Peyer's patch (tissue), 4 donors: ENCODE data around the gene ANKAR. TPM values are rescaled to one million over a fixed set of nuclear protein-coding genes. Genes with fewer than 3 reads are reported as not detected.
"Not testable (repeated sequence)": the region's sequence is repeated elsewhere in the genome, so short reads cannot be mapped to it uniquely, and the experiment has no call there.

ENCODE experiments used
- DNase-seq, 3 donors: peaks; one replicate each; pipeline ENCODE4 v3.0.0-alpha.2; 2017 to 2019
- H3K27ac ChIP-seq, 4 donors: fragments of 200-600 bp; sonication (generic); one replicate each; pipeline ENCODE4 v1.5.1; 2016 to 2019
- H3K27me3 ChIP-seq, 2 donors: fragments of 200-600 bp; sonication (generic); one replicate each; pipeline ENCODE4 v1.5.1; 2019
- H3K36me3 ChIP-seq, 3 donors: fragments of 200-600 bp; sonication (generic); one replicate each; pipeline ENCODE4 v1.5.1; 2016 to 2019
- H3K4me1 ChIP-seq, 4 donors: fragments of 200-600 bp; sonication (generic); one replicate each; pipeline ENCODE4 v1.5.1; 2016 to 2019
- H3K4me3 ChIP-seq, 4 donors: fragments of 200-600 bp; sonication (generic); 1 replicate in 3 of 4; 2 replicates in 1 of 4; pipeline ENCODE4 v1.5.1; 2016 to 2019; ENCODE audit warnings: mild to moderate bottlenecking in 1 of 4
- H3K9me3 ChIP-seq, 4 donors: fragments of 200-600 bp; sonication (generic); one replicate each; pipeline ENCODE4 v1.5.1; 2016 to 2019; ENCODE audit warnings: mild to moderate bottlenecking in 1 of 4
- CTCF ChIP-seq, 6 experiments: fragments of 450-650 bp in 4 of 6; fragments of 200-600 bp in 2 of 6; sonication (generic) in 1 of 6; IDR thresholded peaks; one replicate each; pipeline ENCODE4 v1.5.1; 2017 to 2019; ENCODE audit warnings: antibody characterized with exemption in 6 of 6, mild to moderate bottlenecking in 3 of 6, moderate library complexity in 1 of 6
- POLR2A ChIP-seq, 2 donors: fragments of 450-650 bp; IDR thresholded peaks; one replicate each; pipeline ENCODE4 v1.5.1; 2017; ENCODE audit warnings: antibody characterized with exemption in 2 of 2, mild to moderate bottlenecking in 2 of 2, moderate library complexity in 2 of 2
- total RNA-seq, 4 donors: library from RNA; depleted of rRNA; stranded (reverse); fragments of >200 nt; gene quantifications; one replicate each; pipeline ENCODE4 v1.1.0, GENCODE V29; 2016

Gene ANKAR
- total RNA-seq, 4 donors from 2014 or later, result 6.6 to 20.5 (median 15.9) TPM

- no peaks in the 10 kb centered on the region for H3K27me3 ChIP-seq
- no peak for TF ChIP-seq CTCF (IDR thresholded peaks at IDR 0.05)
- TF ChIP-seq POLR2A (IDR thresholded peaks at IDR 0.05), result no peak
- no peaks in the 10 kb centered on the region for H3K4me1 ChIP-seq
- peaks cover 0 to 5% (median 0%) of the 10 kb centered on the region in 3 donors for H3K36me3 ChIP-seq
- no peak for DNase-seq
- H3K9me3 ChIP-seq, result no peaks in the 10 kb centered on the region
- no peak overlapping the region for H3K4me3 ChIP-seq
- H3K27ac ChIP-seq, result no peak overlapping the region
These were observed 11.2 kb downstream of the ANKAR start for GRCh38 chr2:189685540-189686229.

GRCh38 chr2:189687796-189688195, 13.3 kb downstream of the ANKAR start:
- H3K27ac ChIP-seq, H3K9me3 ChIP-seq, H3K4me3 ChIP-seq, H3K27me3 ChIP-seq, H3K36me3 ChIP-seq, DNase-seq, H3K4me1 ChIP-seq: not testable (repeated sequence)

- Histone ChIP-seq H3K27ac (no peak overlapping the region), H3K9me3 (no peaks in the 10 kb centered on the region), H3K4me3 (no peak overlapping the region), H3K27me3 (no peaks in the 10 kb centered on the region), H3K4me1 (no peaks in the 10 kb centered on the region), H3K36me3 (no peaks in the 10 kb centered on the region)
- TF ChIP-seq POLR2A (IDR thresholded peaks at IDR 0.05) (no peak), CTCF (IDR thresholded peaks at IDR 0.05) (no peak)
- DNase-seq, result no peak
These were observed 21.8 kb downstream of the ANKAR start for GRCh38 chr2:189696223-189696622.

- H3K4me3 ChIP-seq, result no peak overlapping the region
- H3K9me3 ChIP-seq, result no peaks in the 10 kb centered on the region
- TF ChIP-seq POLR2A (IDR thresholded peaks at IDR 0.05) (no peak), CTCF (IDR thresholded peaks at IDR 0.05) (peak; percentile 35 to 70 (median 51))
- peak in 2 of 3 donors; percentile 57 to 66 for DNase-seq
- H3K27ac ChIP-seq, result no peak overlapping the region
- H3K27me3 ChIP-seq, result no peaks in the 10 kb centered on the region
- no peaks in the 10 kb centered on the region for H3K4me1 ChIP-seq
- no peaks in the 10 kb centered on the region for H3K36me3 ChIP-seq
These were observed 23.8 kb downstream of the ANKAR start for GRCh38 chr2:189698020-189698887.

- no peak overlapping the region for H3K4me3 ChIP-seq
- no peak for DNase-seq
- H3K9me3 ChIP-seq, result no peaks in the 10 kb centered on the region
- TF ChIP-seq CTCF (IDR thresholded peaks at IDR 0.05), result no peak
- TF ChIP-seq POLR2A (IDR thresholded peaks at IDR 0.05), result no peak
- no peaks in the 10 kb centered on the region for H3K4me1 ChIP-seq
- H3K36me3 ChIP-seq, result no peaks in the 10 kb centered on the region
- H3K27ac ChIP-seq, result no peak overlapping the region
- no peaks in the 10 kb centered on the region for H3K27me3 ChIP-seq
These were observed 26.2 kb downstream of the ANKAR start for GRCh38 chr2:189700681-189701080.

- TF ChIP-seq POLR2A (IDR thresholded peaks at IDR 0.05) (no peak), CTCF (IDR thresholded peaks at IDR 0.05) (no peak)
- no peaks in the 10 kb centered on the region for H3K27me3 ChIP-seq
- no peaks in the 10 kb centered on the region for H3K9me3 ChIP-seq
- no peaks in the 10 kb centered on the region for H3K36me3 ChIP-seq
- DNase-seq, result no peak
- H3K4me1 ChIP-seq, result no peaks in the 10 kb centered on the region
- H3K4me3 ChIP-seq, result no peak overlapping the region
- no peak overlapping the region for H3K27ac ChIP-seq
These were observed 27.6 kb downstream of the ANKAR start for GRCh38 chr2:189702071-189702470.
